Measurements from ENCODE around the gene KCNK4. TPM values are rescaled to one million over a fixed set of nuclear protein-coding genes. Genes with fewer than 3 reads are reported as not detected.

Gene KCNK4
- total and polyA plus RNA-seq, 2 of the 13 experiments (the other 11 are each of a cell fraction or from before 2014, with no cell fraction given) = not detected

GRCh38 chr11:64317961-64318765 lies 27.1 kb downstream of the KCNK4 start, which contains the start of gene PRDX5 (continued):
- TF ChIP-seq U2AF2 (IDR thresholded peaks at IDR 0.05; ENCODE audit: low read depth, low read length) (no peak), ZNF205 (CRISPR knock-in tag; IDR thresholded peaks at IDR 0.05) (no peak), RXRA (CRISPR knock-in tag; IDR thresholded peaks at IDR 0.05) (peak; percentile 36; the same call in 1 of the 2 replicates), ADNP (CRISPR knock-in tag; IDR thresholded peaks at IDR 0.05) (no peak), ZNF703 (CRISPR knock-in tag; IDR thresholded peaks at IDR 0.05; ENCODE audit: borderline replicate concordance) (no peak; the same call in 1 of the 2 replicates), BATF2 (CRISPR knock-in tag; IDR thresholded peaks at IDR 0.05) (no peak), ZNF552 (CRISPR knock-in tag; IDR thresholded peaks at IDR 0.05; ENCODE audit: borderline replicate concordance) (no peak; the same call in 1 of the 2 replicates), AKAP8 (CRISPR knock-in tag; IDR thresholded peaks at IDR 0.05) (no peak), SRSF9 (IDR thresholded peaks at IDR 0.05; ENCODE audit: borderline replicate concordance, insufficient read depth, low read depth, low read length, poor library complexity, severe bottlenecking) (no peak), MLXIP (CRISPR knock-in tag; IDR thresholded peaks at IDR 0.05; ENCODE audit: borderline replicate concordance) (no peak), TOE1 (CRISPR knock-in tag; IDR thresholded peaks at IDR 0.05) (no peak), MAX (IDR thresholded peaks at IDR 0.05) (peak; percentile 28), ZNF562 (CRISPR knock-in tag; IDR thresholded peaks at IDR 0.05; ENCODE audit: borderline replicate concordance) (no peak), HOMEZ (CRISPR knock-in tag; IDR thresholded peaks at IDR 0.05; ENCODE audit: low read depth) (no peak), ZNF772 (CRISPR knock-in tag; IDR thresholded peaks at IDR 0.05) (no peak; the same call in 1 of the 2 replicates), PHF5A (CRISPR knock-in tag; IDR thresholded peaks at IDR 0.05; ENCODE audit: low read depth, unreplicated experiment) (no peak), NR2C2 (CRISPR knock-in tag; IDR thresholded peaks at IDR 0.05; ENCODE audit: borderline replicate concordance) (peak; percentile 16; the same call in 1 of the 2 replicates), ZNF33B (CRISPR knock-in tag; IDR thresholded peaks at IDR 0.05) (no peak), PBX3 (CRISPR knock-in tag; IDR thresholded peaks at IDR 0.05; ENCODE audit: borderline replicate concordance) (no peak), TBX2 (CRISPR knock-in tag; IDR thresholded peaks at IDR 0.05; ENCODE audit: borderline replicate concordance) (peak; percentile 66), ZSCAN29 (CRISPR knock-in tag; conservative IDR thresholded peaks at IDR 0.05) (no peak), ZNF24 (IDR thresholded peaks at IDR 0.05) (no peak), RCOR2 (CRISPR knock-in tag; IDR thresholded peaks at IDR 0.05) (no peak), GATAD2A (CRISPR knock-in tag; IDR thresholded peaks at IDR 0.05) (no peak)

All from HepG2 (cell line).